Esophagus squamous epithelium (tissue), 4 donors: ENCODE results near the gene PLCB1.

Experiments
- POLR2A ChIP-seq, 4 donors: fragments of 450-650 bp; IDR thresholded peaks; one replicate each; pipeline ENCODE4 v1.6.1; 2017; ENCODE audit warnings: antibody characterized with exemption in 4 of 4, mild to moderate bottlenecking in 4 of 4, moderate library complexity in 3 of 4
- TF ChIP-seq, protein P1 (sequence below), 6 experiments: fragments of 450-650 bp in 4 of 6; fragments of 200-600 bp in 2 of 6; sonication (generic) in 2 of 6; IDR thresholded peaks; one replicate each; pipeline ENCODE4 v1.5.1; 2016 to 2019; ENCODE audit warnings: antibody characterized with exemption in 6 of 6, mild to moderate bottlenecking in 4 of 6, moderate library complexity in 4 of 6

DNA sequence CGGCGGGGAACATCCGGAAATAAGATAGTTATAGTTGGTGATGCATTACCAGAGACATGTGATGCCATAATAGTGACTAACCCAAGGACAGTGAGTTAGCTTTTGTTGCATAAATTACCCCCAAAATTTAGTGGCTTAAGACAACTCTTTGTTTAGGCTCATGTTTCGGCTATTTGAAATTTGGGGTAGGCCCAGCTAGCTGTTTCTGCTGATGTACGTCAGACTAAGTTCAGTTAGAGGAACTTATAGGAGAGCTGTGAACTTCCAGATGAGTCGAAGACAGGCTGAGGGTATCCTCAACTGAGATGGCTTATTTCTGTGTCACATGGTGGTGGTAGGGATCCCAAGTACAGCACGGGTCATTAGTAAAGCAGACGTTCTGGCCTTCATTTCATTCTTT lies 366.5 kb downstream of the PLCB1 start:
- TF ChIP-seq, protein P1, sequence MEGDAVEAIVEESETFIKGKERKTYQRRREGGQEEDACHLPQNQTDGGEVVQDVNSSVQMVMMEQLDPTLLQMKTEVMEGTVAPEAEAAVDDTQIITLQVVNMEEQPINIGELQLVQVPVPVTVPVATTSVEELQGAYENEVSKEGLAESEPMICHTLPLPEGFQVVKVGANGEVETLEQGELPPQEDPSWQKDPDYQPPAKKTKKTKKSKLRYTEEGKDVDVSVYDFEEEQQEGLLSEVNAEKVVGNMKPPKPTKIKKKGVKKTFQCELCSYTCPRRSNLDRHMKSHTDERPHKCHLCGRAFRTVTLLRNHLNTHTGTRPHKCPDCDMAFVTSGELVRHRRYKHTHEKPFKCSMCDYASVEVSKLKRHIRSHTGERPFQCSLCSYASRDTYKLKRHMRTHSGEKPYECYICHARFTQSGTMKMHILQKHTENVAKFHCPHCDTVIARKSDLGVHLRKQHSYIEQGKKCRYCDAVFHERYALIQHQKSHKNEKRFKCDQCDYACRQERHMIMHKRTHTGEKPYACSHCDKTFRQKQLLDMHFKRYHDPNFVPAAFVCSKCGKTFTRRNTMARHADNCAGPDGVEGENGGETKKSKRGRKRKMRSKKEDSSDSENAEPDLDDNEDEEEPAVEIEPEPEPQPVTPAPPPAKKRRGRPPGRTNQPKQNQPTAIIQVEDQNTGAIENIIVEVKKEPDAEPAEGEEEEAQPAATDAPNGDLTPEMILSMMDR (IDR thresholded peaks at IDR 0.05), result no peak
- no peak for TF ChIP-seq POLR2A (IDR thresholded peaks at IDR 0.05)
